K562 (cell line): ENCODE measurements around the gene MCCD1. TPM values are rescaled to one million over a fixed set of nuclear protein-coding genes. Genes with fewer than 3 reads are reported as not detected.
A peak's percentile ranks its signal among the peaks of the same experiment; 100 is the strongest.

ENCODE experiments used
- AFF4 ChIP-seq: sonication (generic); formaldehyde crosslinking; IDR thresholded peaks from 2 replicates; pipeline ENCODE4 v1.8.0; 2023; ENCODE audit warnings: mild to moderate bottlenecking, missing genetic modification reagents
- DMBX1 ChIP-seq: fragments of 250-450 bp; sonication (Bioruptor Pico); IDR thresholded peaks from 2 replicates; pipeline ENCODE4 v1.8.0; 2022; ENCODE audit warnings: inconsistent platforms, mild to moderate bottlenecking, moderate library complexity, borderline replicate concordance
- ETV1 ChIP-seq: fragments of 450-650 bp; conservative IDR thresholded peaks from 2 replicates; pipeline ENCODE4 v1.6.1; 2016; ENCODE audit warnings: missing genetic modification characterization, control low read depth, low read depth, missing compliant biosample characterization
- FOXJ3 ChIP-seq: sonication (generic); formaldehyde crosslinking; IDR thresholded peaks from 2 replicates; pipeline ENCODE4 v1.4.0; 2020; ENCODE audit warnings: mild to moderate bottlenecking, missing genetic modification reagents
- GABPB1 ChIP-seq: sonication (generic); formaldehyde crosslinking; IDR thresholded peaks from 2 replicates; pipeline ENCODE4 v1.8.0; 2022; ENCODE audit warnings: mild to moderate bottlenecking, missing genetic modification reagents
- MAFK ChIP-seq: IDR thresholded peaks from 2 replicates; pipeline ENCODE4 v1.6.1; 2011; ENCODE audit warnings: low read length, improper control_type of control experiment
- MYC ChIP-seq, 2 experiments: fragments of 250-450 bp in 1 of 2; sonication (Bioruptor Pico) in 1 of 2; IDR thresholded peaks; 2 replicates each; pipeline versions ENCODE4 v1.5.1 to v1.6.1; 2012 to 2021; ENCODE audit warnings: low read depth in 2 of 2, borderline replicate concordance in 1 of 2, improper control_type of control experiment in 1 of 2, low read length in 1 of 2, mild to moderate bottlenecking in 1 of 2, moderate library complexity in 1 of 2
- PTBP1 ChIP-seq: fragments of 200-400 bp; formaldehyde crosslinking; IDR thresholded peaks from 2 replicates; pipeline ENCODE4 v1.6.1; 2017; ENCODE audit warnings: low read depth, low read length
- RAD21 ChIP-seq, 2 experiments: fragments of 250-450 bp in 1 of 2; fragments of 450-650 bp in 1 of 2; sonication (Bioruptor Pico) in 1 of 2; formaldehyde crosslinking in 1 of 2; IDR thresholded peaks in 1 of 2; conservative IDR thresholded peaks in 1 of 2; 2 replicates each; pipeline versions ENCODE4 v1.4.0 to v1.8.0; 2020 to 2022; ENCODE audit warnings: mild to moderate bottlenecking in 2 of 2, moderate library complexity in 1 of 2
- RB1 ChIP-seq: fragments of 450-650 bp; IDR thresholded peaks from 2 replicates; pipeline ENCODE4 v1.6.1; 2017; ENCODE audit warnings: low read depth, mild to moderate bottlenecking
- RUNX1 ChIP-seq: sonication (generic); IDR thresholded peaks from 2 replicates; pipeline ENCODE4 v1.6.1; 2016; ENCODE audit warnings: antibody characterized with exemption, low read depth
- SLC30A9 ChIP-seq: fragments of 250-450 bp; sonication (Bioruptor Pico); IDR thresholded peaks from 2 replicates; pipeline ENCODE4 v1.8.0; 2022; ENCODE audit warnings: mild to moderate bottlenecking, moderate library complexity
- UBTF ChIP-seq, 2 experiments: IDR thresholded peaks; 2 replicates each; pipeline ENCODE4 v1.6.1; 2012; ENCODE audit warnings: improper control_type of control experiment in 2 of 2, low read depth in 2 of 2, low read length in 2 of 2, borderline replicate concordance in 1 of 2
- ZNF239 ChIP-seq: fragments of 250-450 bp; sonication (Bioruptor Pico); IDR thresholded peaks from 2 replicates; pipeline ENCODE4 v1.4.0; 2020; ENCODE audit warnings: mild to moderate bottlenecking
- ZNF589 ChIP-seq: fragments of 200-800 bp; sonication (Bioruptor generic); IDR thresholded peaks from 2 replicates; pipeline ENCODE4 v1.6.1; 2016; ENCODE audit warnings: low read depth, missing genetic modification characterization, missing compliant biosample characterization
- polyA plus RNA-seq, 8 experiments: library from polyadenylated mRNA; depleted of rRNA in 4 of 8; stranded (reverse) in 5 of 8; unstranded in 3 of 8; fragments of >200 nt; fragmentation: Nextera tagmentation in 2 of 8; fragmentation: Illumina TruSeq in 1 of 8; extraction: Ambion mirVana in 2 of 8; extraction: Trizol in 1 of 8; gene quantifications; 2 replicates each; pipeline versions ENCODE4 v1.2.1 to v1.2.3, GENCODE V29; 2011 to 2014; ENCODE audit warnings: inconsistent platforms in 1 of 8, missing spikeins in 1 of 8
- total RNA-seq, 7 experiments: library from RNA; depleted of rRNA in 6 of 7; stranded (reverse); fragments of >200 nt in 6 of 7; fragmentation: Illumina TruSeq in 2 of 7; extraction: Trizol in 2 of 7; gene quantifications; 2 replicates each; pipeline versions ENCODE4 v1.2.1 to v1.2.3, GENCODE V29; 2011 to 2021; ENCODE audit warnings: low replicate concordance in 1 of 7
- TF ChIP-seq, protein P1 (sequence below): IDR thresholded peaks from 3 replicates; pipeline ENCODE4 v1.6.1; 2011; ENCODE audit warnings: borderline replicate concordance, mild to moderate bottlenecking; ENCODE audit not compliant: insufficient read length, insufficient read depth
- TF ChIP-seq, protein P2 (sequence below): IDR thresholded peaks from 2 replicates; pipeline ENCODE4 v1.6.1; 2014; ENCODE audit warnings: antibody characterized with exemption

Gene MCCD1
- total and polyA plus RNA-seq, 9 of the 15 experiments (the other 6 are each of a cell fraction or from before 2014, with no cell fraction given), result not detected

DNA sequence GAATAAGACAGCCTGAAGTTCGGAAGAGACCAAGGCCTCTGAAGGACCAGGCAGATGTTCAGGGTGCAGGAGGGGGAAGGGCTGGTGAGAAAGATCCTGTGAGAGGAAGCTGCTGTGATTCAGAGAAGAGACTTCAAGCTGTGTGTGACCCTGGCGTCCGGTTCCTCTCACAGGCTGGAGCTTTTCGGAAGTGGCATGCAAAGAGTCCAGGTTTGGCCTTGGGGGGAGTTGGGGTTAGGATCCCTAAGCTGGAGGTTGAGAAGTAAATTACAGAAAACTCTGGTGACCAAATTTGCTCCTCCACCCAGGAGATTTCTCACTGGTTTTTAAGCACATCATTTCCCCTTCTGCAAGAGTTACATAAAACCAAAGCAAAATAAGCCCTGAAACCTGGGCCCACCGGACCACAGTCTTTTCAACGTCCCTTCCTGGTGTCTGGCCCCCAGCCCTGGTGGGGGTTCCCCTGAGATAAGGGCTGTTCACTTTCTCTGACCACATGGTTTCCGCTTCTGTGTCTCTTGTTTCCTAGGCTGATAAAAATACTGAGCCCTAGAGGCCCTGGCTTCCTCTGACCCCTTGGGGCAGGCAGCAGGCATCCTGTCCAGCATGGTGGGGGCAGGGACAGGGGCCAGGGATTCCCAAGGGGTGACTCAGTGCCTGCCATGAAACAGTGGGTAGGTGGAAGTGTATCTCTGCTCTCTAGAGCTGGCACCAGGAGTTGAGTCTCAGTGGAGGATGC, 31.4 kb downstream of the MCCD1 start (continued):
- TF ChIP-seq MAFK (0 out of 2 replicates have a peak, but pooled peaks have one; percentile 11), FOXJ3 (CRISPR knock-in tag) (no peak), RUNX1 (no peak), AFF4 (CRISPR knock-in tag) (0 out of 2 replicates have a peak, but pooled peaks have one; percentile 12), ZNF239 (CRISPR knock-in tag) (peak; percentile 63), UBTF (IDR thresholded peaks at IDR 0.05; ENCODE audit: borderline replicate concordance in 1 of 2, low read depth in 2 of 2, low read length in 2 of 2) (0 out of 4 replicates have a peak, but pooled peaks of 1 of the 2 experiments have one; percentile 35), RB1 (no peak), MYC (IDR thresholded peaks at IDR 0.05; ENCODE audit: low read depth, low read length) (peak; percentile 76), MYC (CRISPR knock-in tag; IDR thresholded peaks at IDR 0.05; ENCODE audit: borderline replicate concordance, low read depth) (no peak), SLC30A9 (CRISPR knock-in tag) (no peak), PTBP1 (no peak), DMBX1 (CRISPR knock-in tag) (peak; percentile 66), ETV1 (peak; percentile 94), RAD21 (CRISPR knock-in tag; conservative IDR thresholded peaks at IDR 0.05 in 1 of 2, IDR thresholded peaks at IDR 0.05 in 1 of 2) (peak in 1 of 2 experiments; percentile 16; a peak in 1 of 4 replicates), ZNF589 (CRISPR knock-in tag) (peak; percentile 52; the same call in 1 of the 2 replicates), GABPB1 (CRISPR knock-in tag) (0 out of 2 replicates have a peak, but pooled peaks have one; percentile 19)
- TF ChIP-seq, protein P1, sequence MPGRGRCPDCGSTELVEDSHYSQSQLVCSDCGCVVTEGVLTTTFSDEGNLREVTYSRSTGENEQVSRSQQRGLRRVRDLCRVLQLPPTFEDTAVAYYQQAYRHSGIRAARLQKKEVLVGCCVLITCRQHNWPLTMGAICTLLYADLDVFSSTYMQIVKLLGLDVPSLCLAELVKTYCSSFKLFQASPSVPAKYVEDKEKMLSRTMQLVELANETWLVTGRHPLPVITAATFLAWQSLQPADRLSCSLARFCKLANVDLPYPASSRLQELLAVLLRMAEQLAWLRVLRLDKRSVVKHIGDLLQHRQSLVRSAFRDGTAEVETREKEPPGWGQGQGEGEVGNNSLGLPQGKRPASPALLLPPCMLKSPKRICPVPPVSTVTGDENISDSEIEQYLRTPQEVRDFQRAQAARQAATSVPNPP, result no peak
- TF ChIP-seq, protein P2, sequence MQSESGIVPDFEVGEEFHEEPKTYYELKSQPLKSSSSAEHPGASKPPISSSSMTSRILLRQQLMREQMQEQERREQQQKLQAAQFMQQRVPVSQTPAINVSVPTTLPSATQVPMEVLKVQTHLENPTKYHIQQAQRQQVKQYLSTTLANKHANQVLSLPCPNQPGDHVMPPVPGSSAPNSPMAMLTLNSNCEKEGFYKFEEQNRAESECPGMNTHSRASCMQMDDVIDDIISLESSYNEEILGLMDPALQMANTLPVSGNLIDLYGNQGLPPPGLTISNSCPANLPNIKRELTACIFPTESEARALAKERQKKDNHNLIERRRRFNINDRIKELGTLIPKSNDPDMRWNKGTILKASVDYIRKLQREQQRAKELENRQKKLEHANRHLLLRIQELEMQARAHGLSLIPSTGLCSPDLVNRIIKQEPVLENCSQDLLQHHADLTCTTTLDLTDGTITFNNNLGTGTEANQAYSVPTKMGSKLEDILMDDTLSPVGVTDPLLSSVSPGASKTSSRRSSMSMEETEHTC, result peak; percentile 43; the same call in 1 of the 2 replicates
